ENCODE data around the gene CDK2.

CDK2 gene

GRCh38 chr12:55937981-55938380 lies 28.6 kb upstream of the CDK2 start:
- no peak for DNase-seq (ENCODE audit: low read depth in 2 of 2)

GRCh38 chr12:55938826-55939501 lies 27.7 kb upstream of the CDK2 start:
- no peak for DNase-seq (ENCODE audit: low read depth in 2 of 2)

GRCh38 chr12:55940065-55940732 lies 26.4 kb upstream of the CDK2 start:
- peak; percentile 73 to 79 for DNase-seq (ENCODE audit: low read depth in 2 of 2)

- no peak for DNase-seq (ENCODE audit: low read depth in 2 of 2)
These were observed 24.6 kb upstream of the CDK2 start for GRCh38 chr12:55942055-55942454.

- no peak for DNase-seq (ENCODE audit: low read depth in 2 of 2)
These were observed 24.0 kb upstream of the CDK2 start for GRCh38 chr12:55942577-55943136.

GRCh38 chr12:55946553-55946952 lies 20.1 kb upstream of the CDK2 start:
- no peak for DNase-seq (ENCODE audit: low read depth in 2 of 2)

- no peak for DNase-seq (ENCODE audit: low read depth in 2 of 2)
These were observed 11.3 kb upstream of the CDK2 start for GRCh38 chr12:55955344-55955743.

GRCh38 chr12:55955800-55956508 lies 10.7 kb upstream of the CDK2 start:
- DNase-seq (ENCODE audit: low read depth in 2 of 2): peak in 1 of 2 donors; percentile 42

GRCh38 chr12:55957106-55957859 lies 9.3 kb upstream of the CDK2 start:
- no peak for DNase-seq (ENCODE audit: low read depth in 2 of 2)

GRCh38 chr12:55963760-55964159 lies 2.9 kb upstream of the CDK2 start:
- DNase-seq (ENCODE audit: low read depth in 2 of 2): no peak

GRCh38 chr12:55965240-55965639 lies 1.4 kb upstream of the CDK2 start:
- DNase-seq (ENCODE audit: low read depth in 2 of 2): no peak

GRCh38 chr12:55965941-55966407 lies 656 bp upstream of the CDK2 start, which contains the start of gene PMEL:
PMEL (minus strand) TSS chr12:55966042; CDS start chr12:55966011, 31 bp downstream.
- no peak for DNase-seq (ENCODE audit: low read depth in 2 of 2)

- no peak for DNase-seq (ENCODE audit: low read depth in 2 of 2)
These were observed 2.7 kb downstream of the CDK2 start for GRCh38 chr12:55969356-55969755.

GRCh38 chr12:55970775-55971174 lies 4.1 kb downstream of the CDK2 start:
- no peak for DNase-seq (ENCODE audit: low read depth in 2 of 2)

- no peak for DNase-seq (ENCODE audit: low read depth in 2 of 2)
These were observed 5.4 kb downstream of the CDK2 start for GRCh38 chr12:55972042-55972441.

GRCh38 chr12:55972456-55972855 lies 5.8 kb downstream of the CDK2 start:
- no peak for DNase-seq (ENCODE audit: low read depth in 2 of 2)

GRCh38 chr12:55972911-55973598 lies 6.4 kb downstream of the CDK2 start:
- no peak for DNase-seq (ENCODE audit: low read depth in 2 of 2)

- DNase-seq (ENCODE audit: low read depth in 2 of 2): peak; percentile 90 to 97
These were observed 7.1 kb downstream of the CDK2 start, which contains the start of gene RAB5B for GRCh38 chr12:55973599-55974307. RAB5B (plus strand) TSS chr12:55974078; CDS start chr12:55986961, 12,883 bp downstream.

GRCh38 chr12:55974308-55974730 lies 7.7 kb downstream of the CDK2 start:
- peak in 1 of 2 donors; percentile 34 for DNase-seq (ENCODE audit: low read depth in 2 of 2)

GRCh38 chr12:55978393-55978792 lies 11.8 kb downstream of the CDK2 start:
- no peak for DNase-seq (ENCODE audit: low read depth in 2 of 2)
